Natural killer cell (primary cell): Measurements from ENCODE around the gene CHRNE. TPM values are rescaled to one million over a fixed set of nuclear protein-coding genes. Genes with fewer than 3 reads are reported as not detected.
"Not testable (repeated sequence)": the region's sequence is repeated elsewhere in the genome, so short reads cannot be mapped to it uniquely, and the experiment has no call there.

ENCODE experiments used
- ATAC-seq, 3 donors: fragments of 150-1000 bp in 2 of 3; fragments of 200-7000 bp in 1 of 3; cut with Tn5 transposase; 1 replicate in 1 of 3; 2 replicates in 2 of 3; pipeline ENCODE4 v1.10.0; 2021; ENCODE audit warnings: mild to moderate bottlenecking in 2 of 3, moderate library complexity in 2 of 3
- DNase-seq, 2 donors: peaks; one replicate each; pipeline versions ENCODE4 v3.0.0 to v3.0.0-alpha.2; 2013 to 2021; ENCODE audit warnings: mixed read lengths in 1 of 2
- H3K27ac ChIP-seq: one replicate; pipeline ENCODE4 v1.5.1; 2013; ENCODE audit warnings: mild to moderate bottlenecking, low read length
- H3K27me3 ChIP-seq: one replicate; pipeline ENCODE4 v1.6.1; 2013; ENCODE audit warnings: low read length; ENCODE audit not compliant: control insufficient read depth, insufficient read depth
- H3K36me3 ChIP-seq: one replicate; pipeline ENCODE4 v1.6.1; 2013; ENCODE audit warnings: low read length; ENCODE audit not compliant: control insufficient read depth, insufficient read depth
- H3K4me1 ChIP-seq: one replicate; pipeline ENCODE4 v1.6.1; 2013; ENCODE audit warnings: low read length; ENCODE audit not compliant: control insufficient read depth, insufficient read depth
- H3K4me3 ChIP-seq: one replicate; pipeline ENCODE4 v1.5.1; 2013; ENCODE audit warnings: low read length
- H3K9me3 ChIP-seq: one replicate; pipeline ENCODE4 v1.6.1; 2013; ENCODE audit warnings: low read length; ENCODE audit not compliant: control insufficient read depth, insufficient read depth
- H3K27ac Mint-ChIP-seq, 2 donors: one replicate each; pipeline ENCODE4 v1.8.0; 2022; ENCODE audit warnings: mild to moderate bottlenecking in 2 of 2, mixed read lengths in 2 of 2, moderate library complexity in 1 of 2
- H3K27me3 Mint-ChIP-seq, 2 donors: one replicate each; pipeline ENCODE4 v1.8.0; 2022; ENCODE audit warnings: low read depth in 2 of 2, mixed read lengths in 2 of 2
- H3K36me3 Mint-ChIP-seq: one replicate; pipeline ENCODE4 v1.8.0; 2022; ENCODE audit warnings: mixed read lengths
- H3K4me1 Mint-ChIP-seq, 2 donors: one replicate each; pipeline ENCODE4 v1.8.0; 2022; ENCODE audit warnings: mixed read lengths in 2 of 2
- H3K4me3 Mint-ChIP-seq: one replicate; pipeline ENCODE4 v1.8.0; 2022; ENCODE audit warnings: mild to moderate bottlenecking, moderate library complexity, mixed read lengths
- H3K9me3 Mint-ChIP-seq, 2 donors: one replicate each; pipeline ENCODE4 v1.8.0; 2022; ENCODE audit warnings: mixed read lengths in 2 of 2
- CTCF ChIP-seq: fragments of 200-600 bp; IDR thresholded peaks from one replicate; pipeline ENCODE4 v1.8.0; 2022; ENCODE audit warnings: antibody characterized with exemption
- WGBS: methylation state at CpG from one replicate; pipeline ENCODE4 v1.1.7; 2013; ENCODE audit warnings: missing lambda C conversion rate; ENCODE audit not compliant: insufficient coverage; 5-methylcytosine and 5-hydroxymethylcytosine counted together
- intact Hi-C: fragments of 100-400 bp; cut with micrococcal nuclease; formaldehyde crosslinking; loops from one replicate; pipeline ENCODE4 v1.14.2; 2022
- total RNA-seq, 4 donors: library from RNA; stranded (reverse); fragments of 120-200 nt in 1 of 4; gene quantifications; one replicate each; pipeline versions ENCODE4 v1.2.3 to v1.2.4, GENCODE V29; 2013 to 2022

Gene CHRNE
- total RNA-seq, 3 donors from 2014 or later (not counting 1 experiment from before 2014, with no cell fraction given), result 11.8 to 17.9 (median 11.8) TPM

GRCh38 chr17:4908711-4909496 is 6.0 kb upstream of the CHRNE start:
- DNase-seq (peak; percentile 71 to 84), ATAC-seq (peak; percentile 95 to 100 (median 98))
- peak; percentile 73 for TF ChIP-seq CTCF
- WGBS, result 31% methylated on average over 20 of the region's 20 CpGs
- Mint-ChIP-seq H3K27me3 (no peaks in the 10 kb centered on the region), H3K36me3 (no peaks in the 10 kb centered on the region), H3K4me1 (no peaks in the 10 kb centered on the region), H3K4me3 (no peak overlapping the region), H3K9me3 (no peaks in the 10 kb centered on the region), H3K27ac (no peak overlapping the region)
- H3K36me3 ChIP-seq, result no peaks in the 10 kb centered on the region
- no peaks in the 10 kb centered on the region for H3K9me3 ChIP-seq
- H3K27me3 ChIP-seq, result no peaks in the 10 kb centered on the region
- peaks cover 12% of the 10 kb centered on the region for H3K4me1 ChIP-seq
- no peak overlapping the region for H3K27ac ChIP-seq
- no peak overlapping the region for H3K4me3 ChIP-seq
- intact Hi-C loops, result loop anchor here (1.0 kb wide), 1 partner anchor 153 kb away; no protein-coding TSS in a partner anchor

- H3K4me3 ChIP-seq, result no peak overlapping the region
- H3K4me1 Mint-ChIP-seq, result peaks cover 6% of the 10 kb centered on the region in 2 donors
- no peak overlapping the region for H3K4me3 Mint-ChIP-seq
- no peaks in the 10 kb centered on the region for H3K27me3 Mint-ChIP-seq
- WGBS, result 76% methylated on average over 10 of the region's 10 CpGs
- H3K36me3 Mint-ChIP-seq, result no peaks in the 10 kb centered on the region
- H3K9me3 ChIP-seq, result no peaks in the 10 kb centered on the region
- H3K4me1 ChIP-seq, result peaks cover 17% of the 10 kb centered on the region
- DNase-seq, result peak in 1 of 2 donors; percentile 36
- no peaks in the 10 kb centered on the region for H3K9me3 Mint-ChIP-seq
- no peak for TF ChIP-seq CTCF
- H3K27ac ChIP-seq, result no peak overlapping the region
- ATAC-seq, result no peak
- no peaks in the 10 kb centered on the region for H3K36me3 ChIP-seq
- H3K27me3 ChIP-seq, result no peaks in the 10 kb centered on the region
- H3K27ac Mint-ChIP-seq, result no peak overlapping the region
- intact Hi-C loops, result no loop called here
Observed at GRCh38 chr17:4908301-4908700, 5.4 kb upstream of the CHRNE start.

GRCh38 chr17:4906642-4907041 is 3.7 kb upstream of the CHRNE start:
- ATAC-seq, H3K9me3 ChIP-seq, H3K36me3 ChIP-seq, H3K27me3 ChIP-seq, H3K27ac Mint-ChIP-seq, H3K27ac ChIP-seq, H3K4me3 ChIP-seq, H3K27me3 Mint-ChIP-seq, H3K4me3 Mint-ChIP-seq, intact Hi-C loops, H3K9me3 Mint-ChIP-seq, DNase-seq, H3K36me3 Mint-ChIP-seq: not testable (repeated sequence)
- H3K4me1 ChIP-seq, result peaks cover 34% of the 10 kb centered on the region
- H3K4me1 Mint-ChIP-seq, result peaks cover 18 to 19% of the 10 kb centered on the region in 2 donors

- 59% methylated on average over 8 of the region's 8 CpGs for WGBS
- intact Hi-C loops, result loop anchor here (2.0 to 5.0 kb wide), 3 partner anchors 64 to 105 kb away; partner anchors contain the start of genes CAMTA2, PSMB6 and SPAG7
- DNase-seq (no peak), ATAC-seq (peak in 2 of 3 donors; percentile 0)
- H3K9me3 Mint-ChIP-seq, result no peaks in the 10 kb centered on the region
- H3K27ac ChIP-seq, result peak overlapping the region; percentile 88
- no peak overlapping the region for H3K4me3 ChIP-seq
- no peaks in the 10 kb centered on the region for H3K36me3 Mint-ChIP-seq
- no peaks in the 10 kb centered on the region for H3K27me3 Mint-ChIP-seq
- no peaks in the 10 kb centered on the region for H3K9me3 ChIP-seq
- no peaks in the 10 kb centered on the region for H3K36me3 ChIP-seq
- TF ChIP-seq CTCF, result no peak
- peaks cover 58% of the 10 kb centered on the region for H3K4me1 ChIP-seq
- peaks cover 37 to 42% of the 10 kb centered on the region in 2 donors for H3K4me1 Mint-ChIP-seq
- peak overlapping the region; percentile 83 for H3K4me3 Mint-ChIP-seq
- H3K27ac Mint-ChIP-seq, result peak overlapping the region; percentile 93 to 94
- H3K27me3 ChIP-seq, result peaks cover 10% of the 10 kb centered on the region
Observed at GRCh38 chr17:4902540-4902939, 358 bp downstream of the CHRNE start.
